CD8-positive, alpha-beta memory T cell (primary cell): ENCODE results near the gene FAM124B. TPM values are rescaled to one million over a fixed set of nuclear protein-coding genes. Genes with fewer than 3 reads are reported as not detected.

Experiments
- CTCF ChIA-PET: fragments of 350-600 bp; sonication (Branson Sonifier 250); formaldehyde crosslinking; loops from one replicate; lab custom pipeline; 2021; ENCODE audit warnings: antibody characterized with exemption; lab: Charles Lee
- POLR2A ChIA-PET: fragments of 350-600 bp; sonication (Branson Sonifier 250); formaldehyde crosslinking; loops from one replicate; lab custom pipeline; 2021; ENCODE audit warnings: antibody characterized with exemption; lab: Charles Lee
- DNase-seq, 5 donors: peaks; one replicate each; pipeline versions ENCODE4 v3.0.0 to v3.0.0-alpha.2; 2020 to 2022; ENCODE audit warnings: mixed read lengths in 1 of 5
- H3K27ac ChIP-seq: one replicate; pipeline ENCODE4 v1.7.0; 2013; ENCODE audit warnings: low read depth, mild to moderate bottlenecking, low read length, moderate library complexity
- H3K27me3 ChIP-seq: 2 replicates; pipeline ENCODE4 v1.7.0; 2013; ENCODE audit warnings: low read length, mild to moderate bottlenecking; ENCODE audit not compliant: insufficient read depth, poor library complexity, severe bottlenecking
- H3K36me3 ChIP-seq: 2 replicates; pipeline ENCODE4 v1.7.0; 2013; ENCODE audit warnings: mild to moderate bottlenecking, low read length, moderate library complexity; ENCODE audit not compliant: insufficient read depth
- H3K4me1 ChIP-seq: 2 replicates; pipeline ENCODE4 v1.7.0; 2013; ENCODE audit warnings: mild to moderate bottlenecking, low read length, moderate library complexity; ENCODE audit not compliant: insufficient read depth
- H3K4me3 ChIP-seq: 2 replicates; pipeline ENCODE4 v1.7.0; 2013; ENCODE audit warnings: mild to moderate bottlenecking, low read length
- H3K9me3 ChIP-seq: 2 replicates; pipeline ENCODE4 v1.7.0; 2013; ENCODE audit warnings: mild to moderate bottlenecking, low read length
- H3K27ac Mint-ChIP-seq, 8 donors: one replicate each; pipeline ENCODE4 v1.8.0; 2020 to 2021; ENCODE audit warnings: mixed read lengths in 8 of 8, mild to moderate bottlenecking in 6 of 8, inconsistent platforms in 3 of 8, moderate library complexity in 3 of 8
- H3K27me3 Mint-ChIP-seq, 2 donors: one replicate each; pipeline ENCODE4 v1.8.0; 2020 to 2021; ENCODE audit warnings: mixed read lengths in 2 of 2, mild to moderate bottlenecking in 1 of 2, moderate library complexity in 1 of 2
- H3K36me3 Mint-ChIP-seq, 3 donors: one replicate each; pipeline ENCODE4 v1.8.0; 2020 to 2021; ENCODE audit warnings: mixed read lengths in 3 of 3, inconsistent platforms in 1 of 3, mild to moderate bottlenecking in 1 of 3
- H3K4me1 Mint-ChIP-seq, 3 donors: one replicate each; pipeline ENCODE4 v1.8.0; 2020 to 2021; ENCODE audit warnings: mixed read lengths in 3 of 3, inconsistent platforms in 1 of 3, mild to moderate bottlenecking in 1 of 3
- H3K4me3 Mint-ChIP-seq, 7 donors: one replicate each; pipeline ENCODE4 v1.8.0; 2020 to 2021; ENCODE audit warnings: mixed read lengths in 7 of 7, mild to moderate bottlenecking in 6 of 7, moderate library complexity in 4 of 7, inconsistent platforms in 2 of 7
- H3K9me3 Mint-ChIP-seq, 5 donors: one replicate each; pipeline ENCODE4 v1.8.0; 2020 to 2022; ENCODE audit warnings: mixed read lengths in 5 of 5, mild to moderate bottlenecking in 3 of 5, moderate library complexity in 2 of 5, inconsistent platforms in 1 of 5
- polyA plus RNA-seq: library from polyadenylated mRNA; unstranded; fragments of 300-500 nt; fragmentation: Illumina TruSeq; gene quantifications from one replicate; pipeline ENCODE4 v1.2.3, GENCODE V29; 2021
- total RNA-seq, 2 experiments: library from RNA; stranded (reverse); gene quantifications; one replicate each; pipeline ENCODE4 v1.2.3, GENCODE V29; 2021

FAM124B gene
- total and polyA plus RNA-seq, 3 experiments from 2014 or later, result not detected

GRCh38 chr2:224408676-224409075, 6.8 kb upstream of the FAM124B start:
- no peaks in the 10 kb centered on the region for H3K4me1 ChIP-seq
- CTCF ChIA-PET, result no interaction called here
- POLR2A ChIA-PET, result no interaction called here

GRCh38 chr2:224407241-224407701, 5.4 kb upstream of the FAM124B start:
- Histone ChIP-seq H3K27me3 (no peaks in the 10 kb centered on the region), H3K36me3 (no peaks in the 10 kb centered on the region), H3K27ac (no peak overlapping the region), H3K4me1 (no peaks in the 10 kb centered on the region), H3K4me3 (no peak overlapping the region), H3K9me3 (no peaks in the 10 kb centered on the region)
- Mint-ChIP-seq H3K27me3 (peaks cover 11 to 31% of the 10 kb centered on the region in 2 donors), H3K27ac (no peak overlapping the region), H3K9me3 (no peaks in the 10 kb centered on the region), H3K4me1 (peaks cover 0 to under 1% (median under 1%) of the 10 kb centered on the region in 3 donors), H3K4me3 (no peak overlapping the region), H3K36me3 (no peaks in the 10 kb centered on the region)
- ChIA-PET POLR2A (no interaction called here), CTCF (no interaction called here)
- no peak for DNase-seq

More at GRCh38 chr2:224408676-224409075, 6.8 kb upstream of the FAM124B start:
- H3K27ac Mint-ChIP-seq, result no peak overlapping the region
- H3K27me3 Mint-ChIP-seq, result peaks cover 11 to 30% of the 10 kb centered on the region in 2 donors
- no peaks in the 10 kb centered on the region for H3K9me3 ChIP-seq
- H3K4me3 Mint-ChIP-seq, result no peak overlapping the region
- no peak overlapping the region for H3K27ac ChIP-seq
- no peaks in the 10 kb centered on the region for H3K27me3 ChIP-seq
- H3K4me1 Mint-ChIP-seq, result no peaks in the 10 kb centered on the region
- no peak for DNase-seq
- H3K36me3 ChIP-seq, result no peaks in the 10 kb centered on the region
- no peaks in the 10 kb centered on the region for H3K9me3 Mint-ChIP-seq
- H3K36me3 Mint-ChIP-seq, result no peaks in the 10 kb centered on the region
- no peak overlapping the region for H3K4me3 ChIP-seq

- no peaks in the 10 kb centered on the region for H3K9me3 ChIP-seq
- no peak overlapping the region for H3K27ac ChIP-seq
- Mint-ChIP-seq H3K4me1 (peaks cover 2 to 11% (median 4%) of the 10 kb centered on the region in 3 donors), H3K36me3 (no peaks in the 10 kb centered on the region), H3K27ac (no peak overlapping the region), H3K4me3 (no peak overlapping the region), H3K9me3 (no peaks in the 10 kb centered on the region), H3K27me3 (peaks cover 14 to 41% of the 10 kb centered on the region in 2 donors)
- H3K4me3 ChIP-seq, result no peak overlapping the region
- H3K4me1 ChIP-seq, result no peaks in the 10 kb centered on the region
- no peaks in the 10 kb centered on the region for H3K27me3 ChIP-seq
- no peaks in the 10 kb centered on the region for H3K36me3 ChIP-seq
- POLR2A ChIA-PET, result no interaction called here
- CTCF ChIA-PET, result no interaction called here
- DNase-seq, result no peak
Measured at GRCh38 chr2:224405841-224406370, 4.0 kb upstream of the FAM124B start.

GRCh38 chr2:224405412-224405811, 3.5 kb upstream of the FAM124B start:
- Mint-ChIP-seq H3K27me3 (peaks cover 14 to 43% of the 10 kb centered on the region in 2 donors), H3K27ac (no peak overlapping the region), H3K36me3 (no peaks in the 10 kb centered on the region), H3K9me3 (no peaks in the 10 kb centered on the region), H3K4me3 (no peak overlapping the region), H3K4me1 (peaks cover 2 to 11% (median 4%) of the 10 kb centered on the region in 3 donors)
- Histone ChIP-seq H3K4me3 (no peak overlapping the region), H3K27me3 (no peaks in the 10 kb centered on the region), H3K27ac (no peak overlapping the region), H3K36me3 (no peaks in the 10 kb centered on the region), H3K4me1 (no peaks in the 10 kb centered on the region), H3K9me3 (no peaks in the 10 kb centered on the region)
- DNase-seq, result no peak
- CTCF ChIA-PET, result no interaction called here
- POLR2A ChIA-PET, result no interaction called here

GRCh38 chr2:224404796-224405195, 2.9 kb upstream of the FAM124B start:
- no peaks in the 10 kb centered on the region for H3K36me3 ChIP-seq
- Mint-ChIP-seq H3K4me3 (no peak overlapping the region), H3K4me1 (peaks cover 2 to 11% (median 4%) of the 10 kb centered on the region in 3 donors), H3K27me3 (peaks cover 12 to 38% of the 10 kb centered on the region in 2 donors), H3K36me3 (no peaks in the 10 kb centered on the region), H3K27ac (no peak overlapping the region), H3K9me3 (no peaks in the 10 kb centered on the region)
- POLR2A ChIA-PET, result no interaction called here
- H3K27ac ChIP-seq, result no peak overlapping the region
- no peak for DNase-seq
- CTCF ChIA-PET, result no interaction called here
- H3K4me3 ChIP-seq, result no peak overlapping the region
- H3K4me1 ChIP-seq, result no peaks in the 10 kb centered on the region
- H3K27me3 ChIP-seq, result no peaks in the 10 kb centered on the region
- no peaks in the 10 kb centered on the region for H3K9me3 ChIP-seq

- no peaks in the 10 kb centered on the region for H3K27me3 ChIP-seq
- H3K27ac Mint-ChIP-seq, result no peak overlapping the region
- ChIA-PET POLR2A (no interaction called here), CTCF (interaction anchor here (1.2 kb wide), 1 partner anchor 9 kb away, joined by 4 read pairs; no protein-coding TSS in a partner anchor)
- H3K4me3 ChIP-seq, result no peak overlapping the region
- H3K4me1 Mint-ChIP-seq, result peaks cover 2 to 11% (median 4%) of the 10 kb centered on the region in 3 donors
- no peaks in the 10 kb centered on the region for H3K9me3 ChIP-seq
- no peaks in the 10 kb centered on the region for H3K36me3 Mint-ChIP-seq
- no peaks in the 10 kb centered on the region for H3K36me3 ChIP-seq
- H3K27ac ChIP-seq, result no peak overlapping the region
- no peaks in the 10 kb centered on the region for H3K9me3 Mint-ChIP-seq
- no peak for DNase-seq
- H3K4me1 ChIP-seq, result no peaks in the 10 kb centered on the region
- H3K4me3 Mint-ChIP-seq, result no peak overlapping the region
- H3K27me3 Mint-ChIP-seq, result peaks cover 14 to 34% of the 10 kb centered on the region in 2 donors
Measured at GRCh38 chr2:224403657-224404056, 1.8 kb upstream of the FAM124B start.

GRCh38 chr2:224400886-224401632, 848 bp downstream of the FAM124B start:
- ChIA-PET POLR2A (no interaction called here), CTCF (no interaction called here)
- peaks cover 0 to 2% (median 0%) of the 10 kb centered on the region in 3 donors for H3K36me3 Mint-ChIP-seq
- Histone ChIP-seq H3K36me3 (no peaks in the 10 kb centered on the region), H3K27me3 (no peaks in the 10 kb centered on the region), H3K4me1 (no peaks in the 10 kb centered on the region), H3K4me3 (peak overlapping the region; percentile 24), H3K9me3 (no peaks in the 10 kb centered on the region), H3K27ac (peak overlapping the region; percentile 41)
- no peaks in the 10 kb centered on the region for H3K9me3 Mint-ChIP-seq
- DNase-seq, result no peak
- peaks cover 2 to 11% (median 4%) of the 10 kb centered on the region in 3 donors for H3K4me1 Mint-ChIP-seq
- peak overlapping the region in 1 of 7 donors; percentile 64 for H3K4me3 Mint-ChIP-seq
- no peak overlapping the region for H3K27ac Mint-ChIP-seq
- H3K27me3 Mint-ChIP-seq, result peaks cover 9 to 27% of the 10 kb centered on the region in 2 donors

GRCh38 chr2:224400174-224400810, 1.6 kb downstream of the FAM124B start:
- Mint-ChIP-seq H3K36me3 (peaks cover 0 to 2% (median 0%) of the 10 kb centered on the region in 3 donors), H3K4me1 (peaks cover 2 to 11% (median 4%) of the 10 kb centered on the region in 3 donors), H3K9me3 (no peaks in the 10 kb centered on the region), H3K27me3 (peaks cover 11 to 30% of the 10 kb centered on the region in 2 donors), H3K4me3 (no peak overlapping the region), H3K27ac (no peak overlapping the region)
- Histone ChIP-seq H3K4me3 (no peak overlapping the region), H3K36me3 (no peaks in the 10 kb centered on the region), H3K27ac (no peak overlapping the region), H3K9me3 (no peaks in the 10 kb centered on the region), H3K4me1 (no peaks in the 10 kb centered on the region), H3K27me3 (no peaks in the 10 kb centered on the region)
- ChIA-PET POLR2A (no interaction called here), CTCF (no interaction called here)
- no peak for DNase-seq
